ENCODE data around the gene DIDO1.

DNA sequence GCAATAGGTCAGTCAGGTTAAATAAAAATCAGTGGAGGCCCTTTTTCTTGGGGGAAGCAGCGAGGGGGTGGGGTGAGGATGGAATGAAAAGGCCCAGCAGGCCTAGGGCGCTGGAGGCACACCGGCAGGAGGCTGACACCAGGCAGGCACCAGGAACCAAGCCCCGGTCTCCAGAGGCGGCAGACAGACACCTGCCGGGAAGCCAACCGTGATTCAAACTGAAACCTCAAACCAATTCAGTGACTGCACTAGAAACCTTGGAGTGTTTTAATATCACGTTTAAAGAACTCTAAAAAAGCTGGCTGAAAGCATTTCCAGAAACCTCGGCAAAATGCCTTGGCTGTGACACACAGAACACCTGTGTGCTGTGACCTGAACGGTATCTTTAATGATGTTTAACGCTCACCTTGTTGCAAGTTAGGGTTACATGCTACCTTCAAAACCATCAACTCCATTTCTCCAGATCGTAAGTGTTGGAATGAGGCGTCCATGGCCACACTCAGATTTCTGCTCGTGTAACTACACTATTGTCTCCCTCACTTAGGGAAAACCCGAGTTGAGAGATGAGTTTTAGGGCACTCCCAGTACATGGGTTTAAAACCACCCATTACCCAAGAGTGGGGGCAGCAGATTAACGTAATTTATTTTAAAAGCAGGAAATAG is 27.2 kb downstream of the DIDO1 start:
- TF ChIP-seq, protein P1, sequence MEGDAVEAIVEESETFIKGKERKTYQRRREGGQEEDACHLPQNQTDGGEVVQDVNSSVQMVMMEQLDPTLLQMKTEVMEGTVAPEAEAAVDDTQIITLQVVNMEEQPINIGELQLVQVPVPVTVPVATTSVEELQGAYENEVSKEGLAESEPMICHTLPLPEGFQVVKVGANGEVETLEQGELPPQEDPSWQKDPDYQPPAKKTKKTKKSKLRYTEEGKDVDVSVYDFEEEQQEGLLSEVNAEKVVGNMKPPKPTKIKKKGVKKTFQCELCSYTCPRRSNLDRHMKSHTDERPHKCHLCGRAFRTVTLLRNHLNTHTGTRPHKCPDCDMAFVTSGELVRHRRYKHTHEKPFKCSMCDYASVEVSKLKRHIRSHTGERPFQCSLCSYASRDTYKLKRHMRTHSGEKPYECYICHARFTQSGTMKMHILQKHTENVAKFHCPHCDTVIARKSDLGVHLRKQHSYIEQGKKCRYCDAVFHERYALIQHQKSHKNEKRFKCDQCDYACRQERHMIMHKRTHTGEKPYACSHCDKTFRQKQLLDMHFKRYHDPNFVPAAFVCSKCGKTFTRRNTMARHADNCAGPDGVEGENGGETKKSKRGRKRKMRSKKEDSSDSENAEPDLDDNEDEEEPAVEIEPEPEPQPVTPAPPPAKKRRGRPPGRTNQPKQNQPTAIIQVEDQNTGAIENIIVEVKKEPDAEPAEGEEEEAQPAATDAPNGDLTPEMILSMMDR (conservative IDR thresholded peaks at IDR 0.05 in 1 of 2, IDR thresholded peaks at IDR 0.05 in 1 of 2; ENCODE audit: low read depth in 1 of 2, low read length in 2 of 2) = no peak
- no peak for TF ChIP-seq EZH2 (IDR thresholded peaks at IDR 0.05; ENCODE audit: low read length, missing control alignments)
